ENCODE results near the gene ARID1B. TPM values are rescaled to one million over a fixed set of nuclear protein-coding genes. Genes with fewer than 3 reads are reported as not detected.

The ARID1B gene
- total RNA-seq, 1 donor from 2014 or later, result 248 TPM

DNA sequence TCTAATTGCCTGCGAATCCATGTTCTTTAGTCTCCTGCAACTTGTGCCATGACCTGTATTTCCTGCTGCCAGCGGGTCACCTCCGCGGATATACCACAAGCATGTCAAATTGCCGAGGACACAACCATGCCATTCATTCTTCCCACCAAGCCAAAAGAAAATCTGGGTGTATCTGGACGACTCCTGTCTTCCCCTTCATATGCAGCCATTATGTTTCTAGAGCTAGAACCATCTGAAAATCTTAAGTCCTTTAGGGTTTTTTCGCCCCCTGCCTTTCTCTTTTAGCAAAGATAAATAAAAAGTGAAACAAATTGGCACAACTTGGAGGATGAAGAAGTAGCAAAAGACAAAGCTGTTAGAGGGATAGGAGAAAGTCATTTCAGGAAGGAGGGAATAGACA is 242.6 kb downstream of the ARID1B start:
- no peaks in the 10 kb centered on the region for H3K9me3 Mint-ChIP-seq
- ChIA-PET POLR2A (interaction anchor here (0.7 to 2.9 kb wide), 11 partner anchors 10 to 336 kb away, joined by 3 to 33 read pairs (median 7); partner anchors contain the start of gene ARID1B), CTCF (interaction anchor here (0.7 to 1.5 kb wide), 5 partner anchors 23 to 454 kb away, joined by 3 to 4 read pairs (median 3); no protein-coding TSS in a partner anchor)
- no peak for TF ChIP-seq CTCF (IDR thresholded peaks at IDR 0.05)
- peak overlapping the region; percentile 71 for H3K4me3 Mint-ChIP-seq
- H3K36me3 Mint-ChIP-seq (ENCODE audit: low read depth), result peaks cover 2% of the 10 kb centered on the region
- DNase-seq (no peak), ATAC-seq (ENCODE audit: low read depth) (no peak)
- peaks cover 73% of the 10 kb centered on the region for H3K4me1 Mint-ChIP-seq
- H3K27ac Mint-ChIP-seq, result peak overlapping the region; percentile 90
- intact Hi-C loops (cut with micrococcal nuclease), result loop anchor here (1.0 to 5.0 kb wide), 6 partner anchors 31 to 1623 kb away; partner anchors contain the start of genes DYNLT1 and ZDHHC14
- no peaks in the 10 kb centered on the region for H3K27me3 Mint-ChIP-seq

DNA sequence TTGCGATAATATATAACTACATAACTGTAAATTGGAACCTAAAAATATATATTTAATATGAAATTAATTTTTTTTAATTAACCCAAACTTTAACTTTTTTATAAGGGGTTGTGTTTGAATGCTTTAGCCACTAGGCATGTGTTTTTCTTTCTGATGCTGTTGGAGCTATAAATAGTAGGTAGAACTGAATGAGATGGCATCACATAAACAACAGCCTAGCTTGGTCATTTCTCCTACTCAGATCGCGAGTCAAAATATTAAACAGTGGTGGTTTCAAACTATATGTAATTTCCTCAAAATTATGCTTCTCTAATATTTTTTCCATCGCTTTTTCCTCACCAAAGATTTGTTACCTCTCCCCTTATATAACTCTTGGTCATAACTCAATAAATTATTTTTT is 243.2 kb downstream of the ARID1B start:
- Mint-ChIP-seq H3K27ac (peak overlapping the region; percentile 98), H3K4me1 (peaks cover 73% of the 10 kb centered on the region), H3K36me3 (ENCODE audit: low read depth) (peaks cover 2% of the 10 kb centered on the region), H3K4me3 (peak overlapping the region; percentile 90), H3K27me3 (no peaks in the 10 kb centered on the region), H3K9me3 (no peaks in the 10 kb centered on the region)
- intact Hi-C loops (cut with micrococcal nuclease), result loop anchor here (2.0 to 5.0 kb wide), 5 partner anchors 44 to 1622 kb away; partner anchors contain the start of genes DYNLT1 and ZDHHC14
- TF ChIP-seq CTCF (IDR thresholded peaks at IDR 0.05), result no peak
- no peak for ATAC-seq (ENCODE audit: low read depth)
- DNase-seq, result no peak
- ChIA-PET POLR2A (interaction anchor here (1.0 to 2.9 kb wide), 13 partner anchors 10 to 336 kb away, joined by 3 to 33 read pairs (median 7); partner anchors contain the start of gene ARID1B), CTCF (interaction anchor here (0.7 to 1.5 kb wide), 7 partner anchors 23 to 455 kb away, joined by 3 to 4 read pairs (median 3); no protein-coding TSS in a partner anchor)

DNA sequence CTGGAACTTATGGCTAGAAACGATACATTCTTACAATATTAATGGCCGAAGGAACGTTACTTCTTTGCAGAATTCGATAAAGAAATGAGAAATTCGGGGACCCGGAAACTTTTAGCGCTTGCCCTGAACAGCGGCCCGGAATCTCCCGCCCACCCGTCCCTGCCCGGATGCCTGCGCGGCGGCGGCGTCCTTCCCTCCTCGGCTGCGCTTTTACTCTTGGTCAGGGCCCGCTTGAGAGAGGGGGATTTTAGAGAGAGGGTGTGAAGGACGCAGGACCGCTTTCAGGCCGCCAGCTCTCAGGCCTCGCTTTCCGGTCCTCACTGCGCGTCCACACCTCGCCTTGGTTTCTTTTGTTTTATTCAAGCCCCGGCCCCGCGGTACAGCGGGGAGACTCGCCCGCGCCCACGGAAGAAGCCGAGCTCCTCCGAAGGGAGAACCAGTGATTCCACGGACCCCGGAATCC is 243.7 kb downstream of the ARID1B start:
- intact Hi-C loops (cut with micrococcal nuclease), result loop anchor here (1.0 to 5.0 kb wide), 10 partner anchors 44 to 1707 kb away; partner anchors contain the start of genes ARID1B, DYNLT1, TFB1M and ZDHHC14
- DNase-seq, result no peak
- ChIA-PET POLR2A (interaction anchor here (0.5 to 2.9 kb wide), 21 partner anchors 9 to 337 kb away, joined by 3 to 33 read pairs (median 4); partner anchors contain the start of gene ARID1B), CTCF (interaction anchor here (0.8 to 1.5 kb wide), 5 partner anchors 24 to 455 kb away, joined by 3 to 4 read pairs (median 3); no protein-coding TSS in a partner anchor)
- peak; percentile 32 for ATAC-seq (ENCODE audit: low read depth)
- Mint-ChIP-seq H3K4me3 (peak overlapping the region; percentile 90), H3K36me3 (ENCODE audit: low read depth) (peaks cover 2% of the 10 kb centered on the region), H3K27ac (peak overlapping the region; percentile 98), H3K9me3 (no peaks in the 10 kb centered on the region), H3K27me3 (no peaks in the 10 kb centered on the region), H3K4me1 (peaks cover 71% of the 10 kb centered on the region)
- no peak for TF ChIP-seq CTCF (IDR thresholded peaks at IDR 0.05)

- ATAC-seq (ENCODE audit: low read depth) (peak; percentile 79), DNase-seq (peak; percentile 87)
- no peak for TF ChIP-seq CTCF (IDR thresholded peaks at IDR 0.05)
- H3K27ac Mint-ChIP-seq, result peak overlapping the region; percentile 98
- peak overlapping the region; percentile 90 for H3K4me3 Mint-ChIP-seq
- intact Hi-C loops (cut with micrococcal nuclease), result loop anchor here (1.0 to 5.0 kb wide), 10 partner anchors 45 to 1707 kb away; partner anchors contain the start of genes ARID1B, DYNLT1, TFB1M and ZDHHC14
- POLR2A ChIA-PET, result interaction anchor here (0.5 to 2.9 kb wide), 22 partner anchors 9 to 337 kb away, joined by 3 to 33 read pairs (median 4); partner anchors contain the start of gene ARID1B
- peaks cover 66% of the 10 kb centered on the region for H3K4me1 Mint-ChIP-seq
- CTCF ChIA-PET, result interaction anchor here (0.8 to 1.5 kb wide), 4 partner anchors 162 to 385 kb away, joined by 3 read pairs; no protein-coding TSS in a partner anchor
- H3K36me3 Mint-ChIP-seq (ENCODE audit: low read depth), result peaks cover 3% of the 10 kb centered on the region
- no peaks in the 10 kb centered on the region for H3K9me3 Mint-ChIP-seq
- no peaks in the 10 kb centered on the region for H3K27me3 Mint-ChIP-seq
Observed at GRCh38 chr6:157021344-157021992, 244.3 kb downstream of the ARID1B start.
